Prostate gland (tissue), 2 donors: Measurements from ENCODE around the gene POLDIP2. TPM values are rescaled to one million over a fixed set of nuclear protein-coding genes. Genes with fewer than 3 reads are reported as not detected.

ENCODE experiments used
- DNase-seq: peaks from one replicate; pipeline ENCODE4 v3.0.0-alpha.2; 2019; ENCODE audit warnings: low spot score
- H3K27ac ChIP-seq, 2 donors: fragments of 200-600 bp; sonication (generic); 2 replicates each; pipeline ENCODE4 v1.5.1; 2017 to 2019
- H3K27me3 ChIP-seq: fragments of 200-600 bp; sonication (generic); replicated peaks from 2 replicates; pipeline ENCODE4 v1.5.1; 2019; ENCODE audit not compliant: insufficient read depth
- H3K36me3 ChIP-seq, 2 donors: fragments of 200-600 bp; sonication (generic); 1 replicate in 1 of 2; 2 replicates in 1 of 2; pipeline versions ENCODE4 v1.5.1 to v1.8.1; 2017 to 2019
- H3K4me1 ChIP-seq: fragments of 200-600 bp; sonication (generic); replicated peaks from 2 replicates; pipeline ENCODE4 v1.5.1; 2019
- H3K4me3 ChIP-seq, 2 donors: fragments of 200-600 bp; sonication (generic); 2 replicates each; pipeline ENCODE4 v1.5.1; 2017 to 2019
- H3K9me3 ChIP-seq: fragments of 200-600 bp; sonication (generic); 2 replicates; pipeline ENCODE4 v1.5.1; 2017
- POLR2A ChIP-seq: fragments of 450-650 bp; IDR thresholded peaks from one replicate; pipeline ENCODE4 v1.6.1; 2016; ENCODE audit warnings: antibody characterized with exemption, mild to moderate bottlenecking
- POLR2AphosphoS5 ChIP-seq: sonication (generic); formaldehyde crosslinking; IDR thresholded peaks from one replicate; pipeline ENCODE4 v1.6.1; 2017; ENCODE audit warnings: antibody characterized with exemption
- WGBS: methylation state at CpG from one replicate; pipeline ENCODE4 v1.1.5; 2018; 5-methylcytosine and 5-hydroxymethylcytosine counted together
- intact Hi-C: fragments of 100-400 bp; cut with DNase I; formaldehyde crosslinking; loops from one replicate; pipeline ENCODE4 v1.14.2; 2022
- total RNA-seq, 2 donors: library from RNA; depleted of rRNA; stranded (reverse); fragments of >200 nt; gene quantifications; one replicate each; pipeline ENCODE4 v1.1.0, GENCODE V29; 2016
- TF ChIP-seq, protein P1 (sequence below), 4 experiments: fragments of 200-600 bp in 2 of 4; fragments of 450-650 bp in 2 of 4; sonication (generic) in 2 of 4; IDR thresholded peaks; 1 replicate in 3 of 4; 2 replicates in 1 of 4; pipeline ENCODE4 v1.5.1; 2016 to 2019; ENCODE audit warnings: antibody characterized with exemption in 4 of 4, mild to moderate bottlenecking in 2 of 4, moderate library complexity in 2 of 4

The POLDIP2 gene
- total RNA-seq, 2 donors from 2014 or later, result 94.4 to 140 TPM

GRCh38 chr17:28364665-28365363, 7.5 kb upstream of the POLDIP2 start, which contains the start of gene SEBOX:
Gene SEBOX, minus strand, starts transcription at chr17:28365199. Its CDS starts 48 bp downstream, at chr17:28365151.
- 92% methylated on average over 12 of the region's 13 CpGs for WGBS
- Histone ChIP-seq H3K27ac (no peak within 1 kb of the TSS), H3K4me1 (no peaks in the 10 kb centered on the region), H3K9me3 (no peaks in the 10 kb centered on the region), H3K36me3 (peaks cover 3 to 9% of the 10 kb centered on the region in 2 donors), H3K27me3 (no peaks in the 10 kb centered on the region), H3K4me3 (no peak within 1 kb of the TSS)
- TF ChIP-seq POLR2A (no peak), POLR2AphosphoS5 (no peak)
- TF ChIP-seq, protein P1, sequence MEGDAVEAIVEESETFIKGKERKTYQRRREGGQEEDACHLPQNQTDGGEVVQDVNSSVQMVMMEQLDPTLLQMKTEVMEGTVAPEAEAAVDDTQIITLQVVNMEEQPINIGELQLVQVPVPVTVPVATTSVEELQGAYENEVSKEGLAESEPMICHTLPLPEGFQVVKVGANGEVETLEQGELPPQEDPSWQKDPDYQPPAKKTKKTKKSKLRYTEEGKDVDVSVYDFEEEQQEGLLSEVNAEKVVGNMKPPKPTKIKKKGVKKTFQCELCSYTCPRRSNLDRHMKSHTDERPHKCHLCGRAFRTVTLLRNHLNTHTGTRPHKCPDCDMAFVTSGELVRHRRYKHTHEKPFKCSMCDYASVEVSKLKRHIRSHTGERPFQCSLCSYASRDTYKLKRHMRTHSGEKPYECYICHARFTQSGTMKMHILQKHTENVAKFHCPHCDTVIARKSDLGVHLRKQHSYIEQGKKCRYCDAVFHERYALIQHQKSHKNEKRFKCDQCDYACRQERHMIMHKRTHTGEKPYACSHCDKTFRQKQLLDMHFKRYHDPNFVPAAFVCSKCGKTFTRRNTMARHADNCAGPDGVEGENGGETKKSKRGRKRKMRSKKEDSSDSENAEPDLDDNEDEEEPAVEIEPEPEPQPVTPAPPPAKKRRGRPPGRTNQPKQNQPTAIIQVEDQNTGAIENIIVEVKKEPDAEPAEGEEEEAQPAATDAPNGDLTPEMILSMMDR (IDR thresholded peaks at IDR 0.05), result no peak
- intact Hi-C loops, result no loop called here
- DNase-seq, result no peak

DNA sequence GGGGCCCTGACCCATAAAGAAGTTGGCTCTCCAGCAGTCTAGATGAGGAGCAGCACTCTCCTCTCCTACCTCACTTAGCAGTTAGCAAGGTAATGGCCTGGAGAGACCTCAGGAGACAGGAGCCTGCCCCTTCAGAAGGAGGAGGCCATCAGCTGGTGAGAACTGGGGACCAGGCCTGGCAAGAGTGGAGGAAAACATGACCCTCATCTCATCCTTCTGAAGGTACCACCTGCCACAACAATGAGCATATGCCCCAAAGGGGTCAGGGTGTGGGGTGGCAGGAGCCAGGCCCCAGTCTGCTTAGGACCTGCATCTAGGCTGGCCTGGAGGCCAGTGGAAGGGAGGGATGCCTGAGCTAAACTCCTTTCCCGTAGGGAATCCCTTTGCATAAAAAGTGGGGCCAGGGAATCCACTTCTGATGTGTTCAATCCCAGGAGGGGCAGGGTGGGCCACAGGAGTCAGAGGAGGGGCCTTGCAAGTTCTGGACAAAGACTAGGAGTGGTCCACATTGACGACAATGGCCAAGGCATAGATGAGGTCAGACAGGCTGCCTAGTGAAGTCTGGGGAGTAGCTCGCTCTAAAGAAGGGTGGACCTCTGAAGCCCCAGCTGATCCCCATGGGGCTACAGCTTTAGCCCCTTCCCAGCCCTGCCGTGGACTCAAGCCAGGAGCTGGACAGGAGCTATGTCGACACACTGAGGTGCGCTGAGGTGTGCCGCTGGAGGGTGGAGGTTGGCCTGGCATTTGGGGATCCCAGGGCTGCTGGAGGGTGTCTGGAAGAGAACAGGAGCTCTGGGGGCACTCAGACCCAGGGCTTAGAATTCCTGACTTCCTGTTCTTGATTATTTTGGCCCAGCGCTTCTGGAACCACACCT, 6.7 kb upstream of the POLDIP2 start:
- TF ChIP-seq POLR2A (no peak), POLR2AphosphoS5 (no peak)
- TF ChIP-seq, protein P1 (IDR thresholded peaks at IDR 0.05), result no peak
- Histone ChIP-seq H3K9me3 (no peaks in the 10 kb centered on the region), H3K27me3 (no peaks in the 10 kb centered on the region), H3K4me3 (no peak overlapping the region), H3K27ac (no peak overlapping the region), H3K4me1 (no peaks in the 10 kb centered on the region), H3K36me3 (peaks cover 3 to 9% of the 10 kb centered on the region in 2 donors)
- no peak for DNase-seq
- WGBS, result 89% methylated on average over 8 of the region's 8 CpGs
- intact Hi-C loops, result no loop called here

DNA sequence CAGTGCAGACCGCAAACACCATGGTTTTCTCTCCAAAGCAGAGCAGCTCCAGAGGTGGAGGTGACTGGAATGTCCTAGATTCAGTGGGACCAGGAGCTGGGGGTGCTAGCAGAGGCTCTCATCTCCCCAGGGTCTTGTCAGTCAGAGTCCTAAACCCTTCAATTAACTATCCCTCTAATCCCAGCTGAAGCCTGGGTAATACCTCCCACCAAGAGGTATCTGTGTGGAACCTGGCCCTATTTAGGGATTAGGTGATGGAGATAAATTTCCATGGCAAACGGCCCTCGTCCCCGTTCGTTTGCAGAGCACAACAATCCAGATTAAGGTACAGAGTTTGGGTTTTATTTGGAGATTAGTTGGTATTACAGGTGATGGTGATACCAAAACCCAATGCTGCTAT, 5.9 kb upstream of the POLDIP2 start:
- Histone ChIP-seq H3K27ac (no peak overlapping the region), H3K4me1 (peaks cover 4% of the 10 kb centered on the region), H3K27me3 (no peaks in the 10 kb centered on the region), H3K36me3 (peaks cover 3 to 9% of the 10 kb centered on the region in 2 donors), H3K4me3 (no peak overlapping the region), H3K9me3 (no peaks in the 10 kb centered on the region)
- TF ChIP-seq, protein P1 (IDR thresholded peaks at IDR 0.05), result no peak
- no peak for TF ChIP-seq POLR2A
- TF ChIP-seq POLR2AphosphoS5, result no peak
- intact Hi-C loops, result no loop called here
- DNase-seq, result no peak
- WGBS, result 87% methylated on average over 5 of the region's 5 CpGs

DNA sequence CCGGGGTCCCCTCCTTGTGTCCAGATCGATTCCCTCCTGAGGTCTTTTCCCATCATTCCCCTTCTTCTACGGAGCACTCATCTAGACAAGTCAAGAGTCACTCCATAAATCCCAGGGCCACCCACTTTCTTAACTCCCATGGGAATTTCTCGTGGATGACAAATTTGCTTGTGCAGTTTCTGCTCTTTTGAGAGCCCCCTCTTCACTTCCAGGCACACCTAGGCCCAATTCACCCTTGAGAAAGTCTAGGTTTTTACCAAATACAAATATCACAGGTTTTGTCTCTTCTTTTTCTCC, 522 bp upstream of the POLDIP2 start:
- intact Hi-C loops, result loop anchor here (1.0 to 10.0 kb wide), 2 partner anchors 22 to 463 kb away; partner anchors contain the start of gene LYRM9
- H3K4me1 ChIP-seq, result peaks cover 5% of the 10 kb centered on the region
- peak overlapping the region; percentile 82 for H3K27ac ChIP-seq
- H3K9me3 ChIP-seq, result no peaks in the 10 kb centered on the region
- TF ChIP-seq POLR2AphosphoS5, result no peak
- TF ChIP-seq, protein P1 (IDR thresholded peaks at IDR 0.05), result no peak
- no peak for TF ChIP-seq POLR2A
- WGBS, result 2% methylated on average over 4 of the region's 4 CpGs
- no peaks in the 10 kb centered on the region for H3K27me3 ChIP-seq
- peak overlapping the region; percentile 90 to 100 for H3K4me3 ChIP-seq
- H3K36me3 ChIP-seq, result peaks cover 9 to 15% of the 10 kb centered on the region in 2 donors
- no peak for DNase-seq
